ENCODE measurements around the gene CNNM4. TPM values are rescaled to one million over a fixed set of nuclear protein-coding genes. Genes with fewer than 3 reads are reported as not detected.

CNNM4 gene
- total RNA-seq, 4 donors from 2014 or later, result 0.77 to 8.2 (median 4.7) TPM

DNA sequence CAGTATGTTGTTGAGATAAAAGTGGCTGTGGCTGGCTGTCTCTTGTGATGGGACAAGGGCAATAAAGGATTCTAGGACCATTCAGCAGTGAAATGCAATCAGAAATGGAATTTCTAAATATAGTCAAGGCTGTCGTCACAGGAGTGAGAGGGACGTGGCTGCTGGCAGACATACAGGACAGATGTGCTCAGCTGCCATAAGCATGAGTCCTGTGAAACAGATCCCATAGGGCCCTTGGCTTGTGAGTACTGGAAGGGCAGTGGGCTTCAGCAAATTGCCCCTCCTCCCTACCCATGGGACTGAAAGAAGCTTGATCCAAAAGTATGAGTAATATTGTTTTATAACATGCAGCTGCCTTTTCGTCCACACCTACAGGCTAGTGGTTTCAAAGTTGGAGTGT is 51.2 kb downstream of the CNNM4 start:
- no peak overlapping the region for H3K27ac ChIP-seq
- intact Hi-C loops (cut with DNase I; ENCODE audit: low total_unique reads), result loop anchor here (10.0 kb wide), 1 partner anchor 47 kb away; the partner anchor contains the start of gene CNNM4
- no peaks in the 10 kb centered on the region for H3K9me3 ChIP-seq
- H3K4me3 ChIP-seq, result no peak overlapping the region
- no peaks in the 10 kb centered on the region for H3K27me3 ChIP-seq
- peak; percentile 46 to 51 for DNase-seq
- no peaks in the 10 kb centered on the region for H3K4me1 ChIP-seq
- no peaks in the 10 kb centered on the region for H3K36me3 ChIP-seq
- TF ChIP-seq POLR2A (IDR thresholded peaks at IDR 0.05), result no peak
- TF ChIP-seq, protein P1, sequence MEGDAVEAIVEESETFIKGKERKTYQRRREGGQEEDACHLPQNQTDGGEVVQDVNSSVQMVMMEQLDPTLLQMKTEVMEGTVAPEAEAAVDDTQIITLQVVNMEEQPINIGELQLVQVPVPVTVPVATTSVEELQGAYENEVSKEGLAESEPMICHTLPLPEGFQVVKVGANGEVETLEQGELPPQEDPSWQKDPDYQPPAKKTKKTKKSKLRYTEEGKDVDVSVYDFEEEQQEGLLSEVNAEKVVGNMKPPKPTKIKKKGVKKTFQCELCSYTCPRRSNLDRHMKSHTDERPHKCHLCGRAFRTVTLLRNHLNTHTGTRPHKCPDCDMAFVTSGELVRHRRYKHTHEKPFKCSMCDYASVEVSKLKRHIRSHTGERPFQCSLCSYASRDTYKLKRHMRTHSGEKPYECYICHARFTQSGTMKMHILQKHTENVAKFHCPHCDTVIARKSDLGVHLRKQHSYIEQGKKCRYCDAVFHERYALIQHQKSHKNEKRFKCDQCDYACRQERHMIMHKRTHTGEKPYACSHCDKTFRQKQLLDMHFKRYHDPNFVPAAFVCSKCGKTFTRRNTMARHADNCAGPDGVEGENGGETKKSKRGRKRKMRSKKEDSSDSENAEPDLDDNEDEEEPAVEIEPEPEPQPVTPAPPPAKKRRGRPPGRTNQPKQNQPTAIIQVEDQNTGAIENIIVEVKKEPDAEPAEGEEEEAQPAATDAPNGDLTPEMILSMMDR (IDR thresholded peaks at IDR 0.05), result no peak

DNA sequence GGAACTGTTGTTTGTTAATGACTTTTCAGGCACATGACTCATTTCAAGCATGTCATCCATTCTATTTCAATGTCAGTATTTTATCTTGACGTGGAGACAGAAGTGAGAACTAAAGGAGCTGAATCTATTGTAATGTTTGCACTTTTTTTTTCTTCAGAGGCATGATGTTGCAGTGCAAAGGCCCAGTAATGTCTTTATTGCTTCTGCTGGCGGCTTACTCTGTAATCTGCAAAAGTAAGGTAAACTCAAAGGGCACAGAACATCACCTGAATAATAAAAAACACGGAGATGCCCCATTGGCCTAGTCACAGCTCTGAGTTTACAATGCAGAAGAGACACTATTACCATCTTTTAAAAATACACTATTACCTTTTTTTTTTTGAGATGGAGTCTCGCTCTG is 53.0 kb downstream of the CNNM4 start:
- Histone ChIP-seq H3K27me3 (no peaks in the 10 kb centered on the region), H3K4me3 (no peak overlapping the region), H3K4me1 (peaks cover 0 to 16% of the 10 kb centered on the region in 2 donors), H3K27ac (no peak overlapping the region), H3K9me3 (no peaks in the 10 kb centered on the region), H3K36me3 (no peaks in the 10 kb centered on the region)
- intact Hi-C loops (cut with DNase I; ENCODE audit: low total_unique reads), result loop anchor here (10.0 kb wide), 1 partner anchor 49 kb away; the partner anchor contains the start of gene CNNM4
- no peak for DNase-seq
- TF ChIP-seq, protein P1 (IDR thresholded peaks at IDR 0.05), result no peak
- no peak for TF ChIP-seq POLR2A (IDR thresholded peaks at IDR 0.05)

DNA sequence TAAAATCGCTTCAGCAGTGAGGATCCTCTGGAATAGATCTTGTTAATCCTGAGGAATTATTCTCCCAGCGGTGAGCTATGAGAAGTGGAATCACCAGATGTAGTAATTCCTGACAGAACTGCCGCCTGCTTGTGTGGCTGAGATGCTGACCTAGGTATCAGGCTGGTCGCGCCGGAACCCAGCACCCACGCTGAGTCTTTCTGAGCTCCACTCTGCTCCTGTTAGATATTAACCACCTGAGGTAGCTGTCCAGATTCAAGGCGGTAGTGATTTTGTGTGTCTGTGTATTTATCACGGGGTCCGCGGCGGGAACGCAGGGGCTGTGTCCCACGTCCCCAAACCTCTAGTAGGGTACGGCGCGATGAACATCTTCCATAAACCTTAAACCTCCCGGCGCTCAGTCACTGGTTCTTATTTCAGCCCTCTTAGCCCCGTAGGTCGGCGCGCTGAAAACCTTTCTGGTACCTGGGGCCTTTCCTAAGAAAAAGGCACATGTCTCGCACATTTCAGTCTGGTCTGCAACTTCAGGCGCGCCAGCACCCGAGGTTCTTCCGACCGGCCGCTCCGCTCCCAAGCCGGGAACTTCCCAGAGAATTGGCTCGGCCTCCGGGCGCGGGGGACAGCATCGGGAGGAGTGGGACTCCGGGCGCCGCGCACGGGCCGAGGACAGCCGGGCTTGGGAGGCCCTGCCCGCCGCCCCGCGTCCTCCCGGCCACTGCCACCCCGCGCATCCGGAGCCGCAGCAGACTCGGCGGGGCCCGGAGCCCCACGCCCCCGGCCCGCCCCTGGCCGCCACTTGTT is 54.8 kb downstream of the CNNM4 start:
- intact Hi-C loops (cut with DNase I; ENCODE audit: low total_unique reads), result loop anchor here (10.0 kb wide), 1 partner anchor 51 kb away; the partner anchor contains the start of gene CNNM4
- Histone ChIP-seq H3K9me3 (no peaks in the 10 kb centered on the region), H3K4me1 (peaks cover 10 to 25% of the 10 kb centered on the region in 2 donors), H3K27me3 (no peaks in the 10 kb centered on the region), H3K27ac (peak overlapping the region; percentile 94 to 98), H3K4me3 (peak overlapping the region; percentile 59 to 93), H3K36me3 (no peaks in the 10 kb centered on the region)
- DNase-seq, result no peak
- TF ChIP-seq POLR2A (IDR thresholded peaks at IDR 0.05), result no peak
- TF ChIP-seq, protein P1 (IDR thresholded peaks at IDR 0.05), result no peak

DNA sequence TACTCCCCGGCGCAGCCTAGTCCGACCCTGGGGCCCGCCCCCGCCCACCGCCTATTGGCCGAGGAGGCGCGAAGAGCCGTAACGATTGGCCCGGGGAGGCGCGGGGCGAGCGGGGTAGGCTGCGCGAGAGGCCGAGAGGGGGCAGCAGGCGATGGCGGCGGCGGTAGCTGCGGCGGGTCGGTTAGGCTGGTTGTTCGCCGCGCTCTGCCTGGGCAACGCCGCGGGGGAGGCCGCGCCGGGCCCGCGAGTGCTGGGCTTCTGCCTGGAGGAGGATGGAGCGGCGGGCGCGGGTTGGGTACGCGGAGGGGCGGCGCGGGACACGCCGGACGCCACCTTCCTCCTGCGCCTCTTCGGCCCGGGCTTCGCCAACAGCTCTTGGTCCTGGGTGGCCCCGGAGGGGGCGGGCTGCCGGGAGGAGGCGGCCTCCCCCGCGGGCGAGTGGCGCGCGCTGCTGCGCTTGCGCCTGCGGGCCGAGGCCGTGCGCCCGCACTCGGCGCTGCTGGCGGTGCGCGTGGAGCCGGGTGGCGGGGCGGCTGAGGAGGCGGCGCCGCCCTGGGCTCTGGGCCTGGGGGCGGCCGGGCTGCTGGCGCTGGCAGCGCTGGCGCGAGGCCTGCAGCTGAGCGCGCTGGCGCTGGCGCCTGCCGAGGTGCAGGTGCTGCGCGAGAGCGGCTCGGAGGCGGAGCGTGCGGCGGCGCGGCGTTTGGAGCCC is 55.6 kb downstream of the CNNM4 start, which contains the start of gene CNNM3:
Gene CNNM3 (plus strand): TSS at position 142 of the 709 bp plus-strand sequence. CDS start 10 bp downstream, at position 152.
- intact Hi-C loops (cut with DNase I; ENCODE audit: low total_unique reads), result loop anchor here (10.0 kb wide), 1 partner anchor 51 kb away; the partner anchor contains the start of gene CNNM4
- Histone ChIP-seq H3K4me1 (peaks cover 10 to 25% of the 10 kb centered on the region in 2 donors), H3K27ac (peak within 1 kb of the TSS; percentile 94 to 98), H3K9me3 (no peaks in the 10 kb centered on the region), H3K27me3 (no peaks in the 10 kb centered on the region), H3K36me3 (no peaks in the 10 kb centered on the region), H3K4me3 (peak within 1 kb of the TSS; percentile 59 to 93)
- TF ChIP-seq, protein P1 (IDR thresholded peaks at IDR 0.05), result peak; percentile 57 to 83 (median 71)
- peak; percentile 77 to 89 for TF ChIP-seq POLR2A (IDR thresholded peaks at IDR 0.05)
- DNase-seq, result peak; percentile 95
